Activated naive CD8-positive, alpha-beta T cell treated with anti-CD3 and anti-CD28 coated beads for 36 hours (primary cell): ENCODE measurements around the gene ZACN. TPM values are rescaled to one million over a fixed set of nuclear protein-coding genes. Genes with fewer than 3 reads are reported as not detected.
A peak's percentile ranks its signal among the peaks of the same experiment; 100 is the strongest.
"Not testable (repeated sequence)": the region's sequence is repeated elsewhere in the genome, so short reads cannot be mapped to it uniquely, and the experiment has no call there.

Experiments used
- DNase-seq: peaks from one replicate; pipeline ENCODE4 v3.0.0; 2021
- H3K27ac Mint-ChIP-seq: one replicate; pipeline ENCODE4 v1.8.0; 2022; ENCODE audit warnings: mild to moderate bottlenecking, moderate library complexity, mixed read lengths
- H3K27me3 Mint-ChIP-seq: one replicate; pipeline ENCODE4 v1.8.0; 2022; ENCODE audit warnings: mild to moderate bottlenecking, mixed read lengths
- H3K36me3 Mint-ChIP-seq: one replicate; pipeline ENCODE4 v1.8.0; 2021; ENCODE audit warnings: mild to moderate bottlenecking, mixed read lengths
- H3K4me1 Mint-ChIP-seq: one replicate; pipeline ENCODE4 v1.8.0; 2021; ENCODE audit warnings: mixed read lengths
- H3K4me3 Mint-ChIP-seq: one replicate; pipeline ENCODE4 v1.8.0; 2022; ENCODE audit warnings: mild to moderate bottlenecking, moderate library complexity, mixed read lengths
- H3K9me3 Mint-ChIP-seq: one replicate; pipeline ENCODE4 v1.8.0; 2022; ENCODE audit warnings: mixed read lengths
- total RNA-seq, 2 experiments: library from RNA; stranded (reverse); gene quantifications; one replicate each; pipeline ENCODE4 v1.2.3, GENCODE V29; 2021

The ZACN gene
- total RNA-seq, 2 experiments from 2014 or later: 3.7 TPM

DNA sequence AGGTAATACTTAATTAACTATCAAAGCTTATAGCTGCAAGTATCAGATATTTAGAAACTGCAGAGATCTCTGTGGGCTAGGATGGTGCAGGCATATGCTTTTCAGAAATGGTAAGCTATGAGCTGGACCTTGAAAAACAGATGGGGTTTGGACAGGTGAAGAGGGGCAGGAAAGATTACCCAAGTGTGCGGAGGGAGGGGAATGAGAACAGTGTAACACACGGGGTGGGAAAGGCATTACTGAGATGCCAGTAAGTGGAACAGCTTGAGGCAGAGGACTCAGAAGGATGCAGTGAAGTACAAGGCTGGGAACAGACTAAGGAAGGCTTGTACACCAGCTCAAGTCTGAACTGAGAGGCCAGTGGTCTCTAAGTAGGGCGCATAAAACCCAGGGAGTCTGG lies 29.7 kb upstream of the ZACN start:
- Mint-ChIP-seq H3K9me3 (no peaks in the 10 kb centered on the region), H3K36me3 (peaks cover 24% of the 10 kb centered on the region), H3K27ac (peak overlapping the region; percentile 21), H3K4me3 (no peak overlapping the region), H3K27me3 (no peaks in the 10 kb centered on the region), H3K4me1 (peaks cover 14% of the 10 kb centered on the region)
- DNase-seq: no peak

DNA sequence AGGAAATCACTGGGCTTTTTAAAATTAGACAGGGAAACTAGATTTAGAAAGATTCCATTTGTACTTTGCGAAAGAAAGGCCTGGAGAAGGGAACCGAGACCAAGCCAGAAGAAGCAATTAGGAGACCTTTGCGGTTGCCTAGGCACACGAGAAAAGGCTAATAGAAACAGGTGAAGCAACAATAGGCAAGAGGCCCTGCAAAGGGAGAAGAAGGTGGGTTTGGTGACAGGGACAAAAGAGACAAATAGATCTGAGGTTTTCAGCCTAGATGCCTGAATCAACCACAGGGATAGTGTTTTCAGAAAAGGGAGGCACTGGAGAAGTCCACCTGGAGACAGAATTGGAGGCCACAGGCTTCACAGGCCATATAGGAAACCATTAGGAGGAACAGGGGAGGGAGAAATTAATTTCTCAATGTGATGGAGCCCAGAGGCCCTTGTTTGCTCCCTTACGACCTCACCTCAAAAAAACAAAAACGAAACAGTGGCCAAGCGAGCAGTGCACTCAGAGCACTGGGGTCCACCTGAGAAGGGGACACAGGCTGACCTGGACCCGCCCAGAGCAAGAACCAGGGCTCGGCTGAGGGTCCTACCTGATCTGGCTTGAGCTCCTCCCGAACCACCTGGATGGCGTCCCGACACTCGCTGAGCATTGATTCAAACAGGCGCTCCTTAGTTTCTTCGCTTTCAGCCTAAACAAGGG lies 29.0 kb upstream of the ZACN start:
- Mint-ChIP-seq H3K9me3 (no peaks in the 10 kb centered on the region), H3K27ac (peak overlapping the region; percentile 46), H3K4me3 (no peak overlapping the region), H3K27me3 (no peaks in the 10 kb centered on the region), H3K4me1 (peaks cover 14% of the 10 kb centered on the region), H3K36me3 (peaks cover 21% of the 10 kb centered on the region)
- no peak for DNase-seq

- H3K36me3 Mint-ChIP-seq: peaks cover 18% of the 10 kb centered on the region
- DNase-seq: no peak
- H3K4me1 Mint-ChIP-seq: peaks cover 14% of the 10 kb centered on the region
- no peak overlapping the region for H3K4me3 Mint-ChIP-seq
- no peak overlapping the region for H3K27ac Mint-ChIP-seq
- H3K27me3 Mint-ChIP-seq: no peaks in the 10 kb centered on the region
- H3K9me3 Mint-ChIP-seq: no peaks in the 10 kb centered on the region
These were observed 28.2 kb upstream of the ZACN start for GRCh38 chr17:76050538-76051467.

DNA sequence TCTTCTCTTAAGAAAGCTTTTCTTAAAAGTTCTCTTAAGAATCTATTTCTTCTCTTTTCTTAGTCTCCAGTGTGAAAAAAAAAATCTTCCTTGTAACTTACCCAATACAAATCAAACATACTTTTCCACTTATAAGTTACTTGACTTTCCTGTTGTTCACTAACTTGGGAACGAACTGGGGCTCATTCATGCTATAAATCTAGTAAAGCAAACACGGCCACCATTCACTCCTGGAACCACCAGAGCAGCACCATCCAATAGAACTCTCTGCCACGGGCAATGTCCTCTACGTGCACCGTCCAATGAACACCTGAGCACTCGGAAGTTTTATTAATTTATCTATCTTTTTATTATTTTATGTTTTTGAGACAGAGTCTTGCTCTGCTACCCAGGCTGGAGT lies 27.4 kb upstream of the ZACN start:
- H3K4me3 Mint-ChIP-seq: no peak overlapping the region
- H3K36me3 Mint-ChIP-seq: peaks cover 22% of the 10 kb centered on the region
- peaks cover 14% of the 10 kb centered on the region for H3K4me1 Mint-ChIP-seq
- DNase-seq: no peak
- no peaks in the 10 kb centered on the region for H3K9me3 Mint-ChIP-seq
- no peaks in the 10 kb centered on the region for H3K27me3 Mint-ChIP-seq
- no peak overlapping the region for H3K27ac Mint-ChIP-seq

- H3K9me3 Mint-ChIP-seq: no peaks in the 10 kb centered on the region
- peaks cover 14% of the 10 kb centered on the region for H3K4me1 Mint-ChIP-seq
- peaks cover 18% of the 10 kb centered on the region for H3K36me3 Mint-ChIP-seq
- no peak overlapping the region for H3K4me3 Mint-ChIP-seq
- no peaks in the 10 kb centered on the region for H3K27me3 Mint-ChIP-seq
- DNase-seq: no peak
- peak overlapping the region; percentile 74 for H3K27ac Mint-ChIP-seq
These were observed 25.5 kb upstream of the ZACN start for GRCh38 chr17:76053246-76054111.

DNA sequence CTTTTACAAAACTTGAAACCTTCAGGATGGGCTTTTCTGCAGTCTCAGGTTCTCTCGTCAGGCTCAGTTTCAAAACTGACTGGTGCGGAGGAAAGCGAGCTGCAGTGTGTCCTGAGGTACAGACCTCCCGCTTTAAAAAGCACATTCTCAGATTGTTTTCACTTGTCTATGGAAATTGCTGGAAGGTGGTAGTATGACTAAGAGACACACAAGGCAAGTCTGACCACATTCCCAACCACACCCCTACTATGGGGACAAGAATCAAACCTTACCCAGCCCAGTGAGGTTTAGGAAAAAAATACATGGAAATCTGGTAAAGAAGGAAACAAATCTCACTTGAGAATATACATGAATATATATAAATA lies 24.9 kb upstream of the ZACN start:
- Mint-ChIP-seq H3K9me3 (no peaks in the 10 kb centered on the region), H3K27ac (no peak overlapping the region), H3K4me3 (no peak overlapping the region), H3K4me1 (peaks cover 14% of the 10 kb centered on the region), H3K27me3 (no peaks in the 10 kb centered on the region), H3K36me3 (peaks cover 19% of the 10 kb centered on the region)
- DNase-seq: no peak

DNA sequence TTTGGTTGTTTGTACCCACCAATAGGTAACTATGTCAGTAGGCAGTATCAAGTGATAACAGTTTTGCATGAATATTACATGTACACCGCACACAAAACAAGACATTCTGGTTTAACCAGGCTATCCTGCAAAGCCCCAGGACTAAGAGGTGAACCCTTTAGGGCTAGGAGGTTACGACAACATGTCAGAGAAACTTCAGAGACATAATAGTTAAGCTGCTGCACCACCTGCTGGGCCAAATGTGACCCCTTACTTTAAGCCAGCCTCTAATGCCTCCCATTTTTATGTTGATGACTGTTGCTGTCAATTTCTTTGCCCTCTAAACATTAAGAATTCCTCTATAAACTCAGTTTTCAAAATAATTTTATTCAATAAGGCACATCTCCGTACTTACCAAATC lies 22.1 kb upstream of the ZACN start:
- no peaks in the 10 kb centered on the region for H3K9me3 Mint-ChIP-seq
- H3K4me1 Mint-ChIP-seq: peaks cover 8% of the 10 kb centered on the region

GRCh38 chr17:76058264-76058663 lies 20.7 kb upstream of the ZACN start:
- not testable (repeated sequence) for H3K9me3 Mint-ChIP-seq, H3K27ac Mint-ChIP-seq, H3K4me1 Mint-ChIP-seq, H3K27me3 Mint-ChIP-seq, DNase-seq, H3K4me3 Mint-ChIP-seq
- peaks cover 27% of the 10 kb centered on the region for H3K36me3 Mint-ChIP-seq

More for the DNA sequence above, 22.1 kb upstream of the ZACN start:
- no peak for DNase-seq
- Mint-ChIP-seq H3K4me3 (no peak overlapping the region), H3K36me3 (peaks cover 23% of the 10 kb centered on the region), H3K27me3 (no peaks in the 10 kb centered on the region), H3K27ac (no peak overlapping the region)

- H3K4me1 Mint-ChIP-seq: peaks cover 24% of the 10 kb centered on the region
- peaks cover 46% of the 10 kb centered on the region for H3K36me3 Mint-ChIP-seq
- no peak overlapping the region for H3K4me3 Mint-ChIP-seq
- peak overlapping the region; percentile 27 for H3K27ac Mint-ChIP-seq
- DNase-seq: no peak
- H3K9me3 Mint-ChIP-seq: no peaks in the 10 kb centered on the region
- no peaks in the 10 kb centered on the region for H3K27me3 Mint-ChIP-seq
These were observed 15.0 kb upstream of the ZACN start for GRCh38 chr17:76063875-76064546.

DNA sequence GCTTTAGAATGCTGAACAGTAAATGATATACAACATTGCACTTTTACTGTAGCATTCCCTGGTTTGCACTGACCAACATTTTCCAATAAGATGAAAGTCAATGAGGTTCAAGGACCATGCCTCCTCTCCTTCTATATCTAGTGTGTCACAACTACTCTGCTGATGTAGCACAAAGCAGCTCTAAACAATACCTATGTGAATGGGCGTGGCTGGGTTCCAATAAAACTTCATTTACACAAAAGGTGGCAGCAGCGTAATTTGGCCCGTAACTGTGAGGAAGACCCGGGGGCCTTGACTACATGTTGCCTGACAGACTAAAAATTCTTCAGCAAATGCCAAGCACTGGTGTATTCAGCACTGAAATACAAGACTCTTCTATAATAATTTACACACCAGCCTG lies 13.2 kb upstream of the ZACN start:
- peaks cover 43% of the 10 kb centered on the region for H3K36me3 Mint-ChIP-seq
- peaks cover 32% of the 10 kb centered on the region for H3K4me1 Mint-ChIP-seq
- no peak overlapping the region for H3K27ac Mint-ChIP-seq
- H3K4me3 Mint-ChIP-seq: no peak overlapping the region
- no peaks in the 10 kb centered on the region for H3K9me3 Mint-ChIP-seq
- H3K27me3 Mint-ChIP-seq: no peaks in the 10 kb centered on the region
- no peak for DNase-seq

GRCh38 chr17:76071531-76072147 lies 7.3 kb upstream of the ZACN start:
- Mint-ChIP-seq H3K36me3 (peaks cover 22% of the 10 kb centered on the region), H3K27me3 (peaks cover 31% of the 10 kb centered on the region), H3K27ac (peak overlapping the region; percentile 98), H3K4me3 (peak overlapping the region; percentile 95), H3K4me1 (peaks cover 44% of the 10 kb centered on the region), H3K9me3 (no peaks in the 10 kb centered on the region)
- peak; percentile 34 for DNase-seq

DNA sequence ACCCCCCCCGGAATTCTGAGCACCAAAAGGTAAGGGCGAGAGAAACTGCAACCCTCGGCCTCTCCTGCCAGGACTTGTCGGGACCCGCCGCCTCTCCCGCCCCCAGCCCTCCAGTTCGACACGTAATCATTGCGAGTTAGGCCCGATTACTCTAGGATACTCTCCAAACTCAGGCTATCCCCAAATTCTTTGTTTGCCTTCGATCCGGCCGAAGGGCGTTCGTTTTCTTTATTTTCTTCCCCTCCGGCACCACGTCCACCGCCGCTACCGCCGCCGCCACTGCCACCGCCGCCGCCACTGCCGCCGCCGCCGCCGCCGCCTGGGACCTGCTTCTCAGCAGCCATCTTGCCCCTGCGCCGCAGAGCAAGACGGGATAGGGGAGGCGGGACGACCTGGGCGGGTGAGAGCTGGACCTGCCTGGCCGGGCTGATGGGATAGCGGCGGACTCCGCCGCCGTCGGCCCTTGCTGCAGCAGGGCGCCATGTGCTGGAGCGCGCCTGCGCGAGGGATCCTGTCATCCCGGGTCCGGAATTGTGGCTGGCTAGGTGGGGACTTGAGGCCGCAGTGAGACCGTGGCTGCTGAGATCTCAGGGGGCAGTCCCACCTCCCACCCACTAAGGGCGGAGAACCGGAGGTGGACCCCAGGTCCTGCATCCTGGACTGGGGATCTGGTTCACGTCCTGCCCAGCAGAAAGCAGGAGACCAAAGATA lies 6.7 kb upstream of the ZACN start, which contains the start of gene SRP68:
TSS of gene SRP68 (minus strand) at position 370 of the 711 bp plus-strand sequence. CDS start at position 344, 26 bp downstream.
- H3K27ac Mint-ChIP-seq: peak within 1 kb of the TSS; percentile 98
- H3K4me3 Mint-ChIP-seq: peak within 1 kb of the TSS; percentile 95
- H3K9me3 Mint-ChIP-seq: no peaks in the 10 kb centered on the region
- peaks cover 45% of the 10 kb centered on the region for H3K4me1 Mint-ChIP-seq
- DNase-seq: peak; percentile 85
- peaks cover 37% of the 10 kb centered on the region for H3K27me3 Mint-ChIP-seq
- peaks cover 17% of the 10 kb centered on the region for H3K36me3 Mint-ChIP-seq
